Motor neuron (in vitro differentiated cells): ENCODE data around the gene ITGA8. TPM values are rescaled to one million over a fixed set of nuclear protein-coding genes. Genes with fewer than 3 reads are reported as not detected.

Experiments
- ATAC-seq, 8 experiments: fragments of 200-7000 bp; cut with Tn5 transposase; replicated peaks in 6 of 8; 2 replicates each; pipeline ENCODE4 v1.8.0; 2021; ENCODE audit warnings: mild to moderate bottlenecking in 8 of 8, moderate library complexity in 8 of 8
- H3K27ac ChIP-seq, 2 donors: fragments of 250-450 bp; sonication (Bioruptor Pico); 2 replicates each; pipeline ENCODE4 v1.9.0; 2021; ENCODE audit warnings: antibody characterized with exemption in 2 of 2, mild to moderate bottlenecking in 2 of 2, moderate library complexity in 1 of 2
- H3K4me1 ChIP-seq, 2 donors: fragments of 250-450 bp; sonication (Bioruptor Pico); replicated peaks in 1 of 2; 2 replicates each; pipeline ENCODE4 v1.6.1; 2021; ENCODE audit warnings: antibody characterized with exemption in 2 of 2, mild to moderate bottlenecking in 2 of 2, moderate library complexity in 1 of 2
- H3K4me3 ChIP-seq, 5 donors: fragments of 250-450 bp; sonication (Bioruptor Pico); 2 replicates each; pipeline ENCODE4 v1.9.0; 2021; ENCODE audit warnings: antibody characterized with exemption in 5 of 5, mild to moderate bottlenecking in 5 of 5, moderate library complexity in 4 of 5
- WGBS, 10 experiments: fragments of 450-650 bp; shearing (Covaris generic); methylation state at CpG; one replicate each; pipeline ENCODE4 v1.0.0; 2022; 5-methylcytosine and 5-hydroxymethylcytosine counted together
- in situ Hi-C, 9 experiments: fragments of 400-800 bp; cut with MboI; loops; one replicate each; pipeline ENCODE4 v1.15.0; 2021; ENCODE audit warnings: low sequenced_read_pairs in 9 of 9, low pct_unique_long_range_greater_than_20kb in 2 of 9; ENCODE audit not compliant: unreplicated experiment in 9 of 9
- total RNA-seq, 8 experiments: library from RNA; unstranded; fragments of 300-600 nt; gene quantifications; 2 replicates each; pipeline versions ENCODE4 v1.2.3 to v1.2.4, GENCODE V29; 2022

ITGA8 gene
- total RNA-seq, 8 experiments from 2014 or later: 0.33 to 19.0 (median 1.3) TPM

DNA sequence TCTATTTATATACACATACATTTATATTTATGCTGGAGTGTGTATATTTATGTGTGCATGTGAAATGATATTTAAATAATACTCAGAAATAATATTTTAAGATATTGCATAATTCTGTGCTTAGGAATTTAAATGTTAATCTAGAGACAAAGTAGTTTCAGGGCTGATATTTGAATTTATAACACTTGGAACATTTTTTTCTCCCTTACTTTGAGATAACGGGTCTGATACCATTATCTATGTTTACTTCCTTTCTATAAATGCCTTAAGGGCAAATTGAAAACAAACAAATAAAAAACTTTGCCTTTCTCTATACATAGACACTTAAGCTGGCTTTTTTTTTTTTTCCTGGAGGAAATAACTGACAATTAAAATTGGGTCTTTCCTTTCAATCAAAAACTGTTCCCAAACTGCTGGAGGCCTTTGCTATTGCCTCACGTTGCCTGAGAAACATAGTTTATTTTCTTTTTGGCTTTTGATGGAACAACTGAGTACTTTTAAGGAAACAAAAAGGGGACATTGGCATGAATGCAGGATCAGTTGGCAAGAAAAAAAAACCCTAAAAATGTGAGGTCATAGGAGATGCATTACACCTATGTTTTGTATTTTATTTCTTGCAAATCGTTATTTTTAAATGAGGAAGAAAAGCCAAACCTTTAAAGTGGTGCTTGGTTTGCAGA, 98.7 kb downstream of the ITGA8 start:
- in situ Hi-C loops: no loop called here

DNA sequence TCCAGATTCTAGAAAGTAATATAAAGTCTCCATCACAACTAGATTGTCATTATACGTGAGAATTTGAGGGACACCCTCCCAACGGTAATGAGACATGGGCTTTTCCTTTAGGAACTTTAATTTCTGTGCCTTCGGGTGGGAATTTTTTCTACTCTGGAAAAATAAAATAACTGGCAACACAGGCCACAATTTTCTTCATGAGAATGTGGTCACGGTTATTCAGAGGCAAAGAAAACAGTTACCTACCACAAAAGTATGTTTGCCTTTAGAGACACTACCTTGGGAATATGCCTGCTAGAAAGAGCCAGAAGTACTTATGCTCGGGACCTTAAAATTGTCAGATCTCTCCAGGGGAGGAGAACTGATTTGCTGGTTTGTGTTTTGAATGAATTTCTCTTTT, 99.4 kb downstream of the ITGA8 start:
- in situ Hi-C loops: no loop called here
- WGBS, 10 experiments: 28 to 100% (median 77%) methylated on average over 1 to 5 of the region's 5 CpGs; no CpG with 5 or more reads in 2 of the 10 experiments

More for the DNA sequence above, 98.7 kb downstream of the ITGA8 start:
- Histone ChIP-seq H3K4me1 (no peaks in the 10 kb centered on the region), H3K27ac (no peak overlapping the region), H3K4me3 (no peak overlapping the region)
- WGBS, 10 experiments: 27 to 89% (median 49%) methylated on average over 2 to 3 of the region's 3 CpGs
- ATAC-seq: no peak

DNA sequence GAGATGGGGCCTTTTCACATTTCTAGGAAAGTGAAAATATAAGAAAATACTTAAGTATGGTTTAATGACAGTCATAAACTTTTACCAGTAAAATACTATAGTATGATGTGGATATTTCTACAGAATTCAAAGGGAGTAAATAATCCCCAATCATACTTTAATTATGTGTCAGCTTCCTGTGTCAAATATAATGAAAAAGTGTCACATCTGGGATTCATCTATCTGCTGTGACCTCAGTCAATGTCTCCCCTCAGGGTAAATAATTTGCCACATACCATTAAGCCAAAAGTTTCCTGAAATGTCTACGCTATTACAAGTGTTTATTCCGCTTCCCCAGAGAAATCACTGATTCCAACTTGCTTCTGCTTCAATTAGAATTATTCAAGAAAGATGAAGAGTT, 110.5 kb downstream of the ITGA8 start:
- in situ Hi-C loops: no loop called here
- Histone ChIP-seq H3K27ac (no peak overlapping the region), H3K4me3 (no peak overlapping the region), H3K4me1 (peaks cover 0 to 9% of the 10 kb centered on the region in 2 donors)
- peak in 1 of 8 experiments; percentile 18 for ATAC-seq
- WGBS, 10 experiments: 45 to 100% (median 77%) methylated on average over 1 to 2 of the region's 2 CpGs; no CpG with 5 or more reads in 2 of the 10 experiments

More for the DNA sequence above, 99.4 kb downstream of the ITGA8 start:
- ATAC-seq: no peak
- Histone ChIP-seq H3K4me3 (no peak overlapping the region), H3K27ac (no peak overlapping the region), H3K4me1 (no peaks in the 10 kb centered on the region)

DNA sequence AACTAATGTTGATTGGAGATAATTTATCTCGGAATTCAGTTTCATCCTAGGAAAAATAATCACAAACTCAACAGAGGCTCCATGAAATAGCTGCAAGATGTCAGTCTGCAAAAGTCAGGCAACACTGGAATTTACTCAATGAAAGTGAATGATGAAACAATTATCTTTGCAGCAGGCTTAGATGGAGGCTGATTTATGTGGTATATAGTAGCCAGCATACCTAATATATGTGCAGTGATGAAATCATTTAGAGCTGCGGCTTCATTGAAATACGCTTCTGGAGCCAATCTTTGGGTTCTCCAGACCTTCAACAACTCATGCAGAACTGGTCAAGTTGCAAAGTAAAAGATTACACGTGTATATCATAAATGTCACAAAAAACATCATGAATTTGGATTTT, 113.3 kb downstream of the ITGA8 start:
- ATAC-seq: peak in 2 of 8 experiments; percentile 30 to 32
- in situ Hi-C loops: no loop called here
- Histone ChIP-seq H3K27ac (no peak overlapping the region), H3K4me3 (no peak overlapping the region), H3K4me1 (peaks cover 2 to 9% of the 10 kb centered on the region in 2 donors)
- WGBS, 10 experiments: 25 to 100% (median 74%) methylated on average over 1 to 4 of the region's 4 CpGs; no CpG with 5 or more reads in 1 of the 10 experiments

DNA sequence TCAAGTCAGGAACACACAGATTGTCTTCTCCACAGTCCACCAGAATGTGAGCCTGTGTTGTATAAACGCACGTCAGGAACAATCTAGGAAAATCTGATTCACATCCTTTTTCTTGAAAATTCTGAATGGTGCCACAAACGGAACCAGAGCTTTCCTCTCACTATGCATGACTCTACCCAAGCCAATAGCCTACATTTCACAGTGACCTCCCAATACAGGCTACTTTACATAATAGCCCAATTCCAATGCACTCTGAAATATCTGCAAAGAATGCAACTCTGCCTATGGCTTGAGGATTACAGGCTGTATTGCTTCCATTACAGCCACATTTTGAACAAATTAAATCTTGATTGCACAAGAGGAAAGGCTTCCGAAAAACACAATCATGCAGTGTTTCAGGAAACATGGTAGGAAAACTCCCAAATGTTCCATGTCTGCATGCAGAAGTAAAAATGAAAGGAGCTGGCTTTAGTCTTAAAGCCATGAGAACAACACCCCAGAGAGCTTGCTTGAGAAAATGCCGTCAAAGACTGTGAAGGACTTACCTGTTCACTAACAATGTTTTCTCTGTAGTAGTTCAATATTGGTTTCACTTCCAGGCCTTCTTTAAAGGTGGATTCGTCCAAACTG, 113.9 kb downstream of the ITGA8 start:
- Histone ChIP-seq H3K4me1 (peaks cover 2 to 9% of the 10 kb centered on the region in 2 donors), H3K4me3 (no peak overlapping the region), H3K27ac (no peak overlapping the region)
- in situ Hi-C loops: no loop called here
- WGBS, 10 experiments: 7 to 100% (median 69%) methylated on average over 2 to 6 of the region's 6 CpGs
- peak in 2 of 8 experiments; percentile 85 for ATAC-seq

DNA sequence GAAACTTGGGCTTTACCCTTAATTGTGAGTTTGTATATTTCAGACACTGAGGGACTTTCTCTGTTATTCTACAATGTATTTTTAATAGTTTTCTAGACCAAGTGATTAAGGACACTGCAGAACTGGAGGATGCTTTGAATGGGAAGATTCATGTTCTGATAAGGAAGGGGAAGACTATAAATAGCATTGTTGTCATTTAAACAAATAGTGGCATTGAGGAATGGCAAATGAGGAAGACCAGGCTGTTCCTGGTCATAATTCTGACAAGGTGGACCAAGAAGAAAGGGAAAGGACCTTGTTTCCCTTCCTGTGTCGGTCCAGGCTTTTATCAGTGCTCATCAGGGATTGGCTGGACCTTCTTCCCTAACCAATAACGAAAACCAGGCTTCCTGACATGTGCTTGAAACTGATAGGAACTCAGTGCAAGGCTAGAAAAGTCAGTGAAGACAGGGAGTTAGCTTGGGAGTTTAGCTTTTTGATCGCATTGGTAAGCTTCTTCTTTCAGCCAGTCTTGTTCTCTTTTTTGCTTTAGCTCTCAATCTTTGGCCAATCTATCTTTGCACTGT, 116.2 kb downstream of the ITGA8 start:
- Histone ChIP-seq H3K4me3 (no peak overlapping the region), H3K27ac (no peak overlapping the region), H3K4me1 (peaks cover 2 to 7% of the 10 kb centered on the region in 2 donors)
- in situ Hi-C loops: no loop called here
- ATAC-seq: no peak
- 45 to 89% (median 61%) methylated on average over 2 to 3 of the region's 3 CpGs; no CpG with 5 or more reads in 3 of the 10 experiments for WGBS, 10 experiments

DNA sequence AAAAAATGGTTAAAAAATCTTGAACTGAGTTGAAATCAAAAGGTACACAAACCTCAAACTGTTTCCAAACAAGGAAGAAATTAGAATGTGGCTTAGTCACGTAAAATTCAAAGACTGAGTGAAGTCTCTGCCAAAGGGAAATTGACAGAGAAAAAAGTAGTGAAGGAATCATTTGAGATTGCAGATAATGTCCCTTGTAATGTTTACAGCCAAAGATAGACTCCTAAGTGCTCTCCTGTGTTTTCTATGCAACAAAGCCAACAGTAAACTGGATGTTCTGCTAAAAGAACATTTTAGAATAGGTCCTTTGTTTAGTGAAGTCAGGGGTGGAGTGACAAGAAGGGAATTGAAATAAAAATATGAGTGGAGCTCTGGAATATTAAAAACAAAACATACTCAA, 117.9 kb downstream of the ITGA8 start:
- in situ Hi-C loops: no loop called here
- H3K4me1 ChIP-seq: peaks cover 2 to 7% of the 10 kb centered on the region in 2 donors
- no peak for ATAC-seq
- WGBS, 10 experiments: 36 to 100% (median 86%) methylated on average over 1 of the region's 1 CpG; no CpG with 5 or more reads in 1 of the 10 experiments
- no peak overlapping the region for H3K27ac ChIP-seq
- no peak overlapping the region for H3K4me3 ChIP-seq

DNA sequence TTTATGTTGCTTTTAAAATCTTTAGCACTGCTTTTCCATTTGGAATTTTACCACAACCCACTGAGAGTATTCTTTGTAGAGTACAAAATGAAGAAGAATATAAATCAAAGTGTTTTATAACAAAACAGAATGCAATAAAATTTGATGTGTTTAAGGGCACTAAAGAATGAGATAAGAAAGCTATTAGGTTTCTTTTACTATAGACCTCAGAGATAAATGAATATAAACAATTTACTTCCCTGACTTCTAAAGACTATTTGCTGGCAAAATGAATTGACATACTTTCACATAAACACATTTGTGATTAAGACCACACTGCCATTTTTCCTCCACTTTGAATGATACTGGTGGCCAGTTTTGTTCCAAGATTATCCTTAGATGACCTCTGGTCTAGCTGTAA, 124.5 kb downstream of the ITGA8 start:
- no peaks in the 10 kb centered on the region for H3K4me1 ChIP-seq
- H3K27ac ChIP-seq: no peak overlapping the region
- no peak overlapping the region for H3K4me3 ChIP-seq
- in situ Hi-C loops: loop anchor here in 1 of 9 experiments (25.0 kb wide), 1 partner anchor 217 kb away; no protein-coding TSS in a partner anchor
- ATAC-seq: no peak

DNA sequence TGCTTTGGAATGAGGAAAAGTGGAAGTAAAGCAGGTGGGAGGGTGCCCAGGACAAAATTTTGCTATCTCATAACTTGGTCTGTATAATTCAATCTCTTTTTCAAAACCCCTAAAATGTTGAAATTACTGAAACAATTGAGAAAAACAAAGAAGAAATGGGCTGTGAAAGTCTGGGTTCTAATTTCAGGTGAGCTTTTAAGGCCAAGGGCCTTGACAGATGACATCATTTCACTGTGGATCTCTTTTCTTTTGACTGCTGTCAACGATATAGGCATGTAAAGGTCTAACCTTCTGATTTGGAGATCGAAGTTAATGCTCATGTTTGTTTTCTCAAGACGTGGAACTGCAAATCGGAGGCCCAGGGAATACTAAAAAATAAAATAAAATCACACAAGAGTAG, 127.8 kb downstream of the ITGA8 start:
- 60 to 93% (median 84%) methylated on average over 2 to 4 of the region's 4 CpGs; no CpG with 5 or more reads in 2 of the 10 experiments for WGBS, 10 experiments
- no peak for ATAC-seq
- Histone ChIP-seq H3K4me3 (no peak overlapping the region), H3K27ac (no peak overlapping the region), H3K4me1 (peaks cover 0 to 4% of the 10 kb centered on the region in 2 donors)
- in situ Hi-C loops: loop anchor here in 1 of 9 experiments (25.0 kb wide), 1 partner anchor 220 kb away; no protein-coding TSS in a partner anchor

DNA sequence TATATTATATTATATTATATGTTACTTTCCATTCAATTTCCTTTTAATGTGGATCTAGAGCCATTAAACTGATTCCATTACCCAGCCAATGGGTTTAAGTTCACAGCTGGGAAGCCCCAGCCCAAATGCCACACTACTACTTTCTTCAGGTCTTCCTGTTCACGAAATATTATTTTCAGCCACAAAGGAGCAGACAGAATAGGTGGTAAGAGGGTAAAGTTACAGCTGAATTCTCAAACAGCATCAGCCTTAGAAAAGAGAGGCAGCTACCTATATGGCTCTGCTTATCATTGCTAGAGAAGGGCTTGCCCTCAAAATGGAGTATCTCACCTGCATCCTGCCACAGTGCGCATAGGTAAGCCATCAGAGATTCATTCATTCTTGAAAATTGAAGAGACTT, 128.3 kb downstream of the ITGA8 start:
- no peak overlapping the region for H3K27ac ChIP-seq
- ATAC-seq: no peak
- in situ Hi-C loops: loop anchor here in 1 of 9 experiments (25.0 kb wide), 1 partner anchor 221 kb away; no protein-coding TSS in a partner anchor
- H3K4me3 ChIP-seq: no peak overlapping the region
- H3K4me1 ChIP-seq: peaks cover 0 to 4% of the 10 kb centered on the region in 2 donors
- WGBS, 10 experiments: 70 to 100% (median 88%) methylated on average over 1 to 2 of the region's 2 CpGs; no CpG with 5 or more reads in 4 of the 10 experiments

DNA sequence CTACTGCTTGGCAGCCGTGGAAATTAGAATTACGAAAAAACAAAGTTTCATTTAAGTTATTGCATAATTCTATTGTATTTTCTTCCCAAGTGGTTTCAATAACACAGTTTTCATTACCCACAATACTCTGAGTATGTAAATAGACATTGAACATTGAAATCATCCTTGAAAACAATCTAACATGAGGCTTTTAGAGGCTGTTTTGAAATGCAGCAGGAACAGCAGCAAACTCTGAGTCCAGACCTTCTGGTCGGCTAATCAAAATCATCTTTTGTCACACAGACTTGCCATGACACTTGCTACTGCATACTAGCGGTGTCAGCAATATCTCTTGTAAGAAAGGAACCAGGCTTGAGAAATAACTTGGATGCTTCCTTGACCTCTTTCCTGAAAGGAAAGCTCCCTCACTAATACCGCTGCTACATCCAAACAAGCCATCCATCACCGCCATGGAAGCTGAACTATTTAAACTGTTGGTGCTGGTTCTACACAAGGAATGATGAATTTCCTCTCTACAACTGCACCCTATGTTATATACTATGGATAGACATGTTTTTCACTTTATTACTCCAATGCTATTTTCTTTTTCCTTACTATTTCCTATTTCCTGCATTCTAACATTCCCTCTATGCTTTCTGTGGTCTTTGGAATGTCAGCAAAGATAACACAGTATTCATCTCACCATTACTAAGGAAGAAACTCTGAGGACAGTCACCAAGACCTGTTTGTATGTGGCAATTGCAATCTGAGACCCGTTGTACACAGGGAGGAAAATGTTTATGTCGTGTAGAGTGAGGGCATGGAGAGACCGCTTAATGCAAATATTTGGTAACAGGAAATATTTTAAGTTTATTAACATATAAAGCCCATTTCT, 130.8 kb downstream of the ITGA8 start:
- peaks cover 0 to 4% of the 10 kb centered on the region in 2 donors for H3K4me1 ChIP-seq
- in situ Hi-C loops: loop anchor here in 1 of 9 experiments (10.0 to 25.0 kb wide), 2 partner anchors 126 to 223 kb away; partner anchors contain the start of gene ITGA8
- ATAC-seq: peak in 3 of 8 experiments; percentile 36 to 52 (median 36)
- 37 to 92% (median 69%) methylated on average over 2 to 9 of the region's 9 CpGs; no CpG with 5 or more reads in 1 of the 10 experiments for WGBS, 10 experiments
- no peak overlapping the region for H3K4me3 ChIP-seq
- H3K27ac ChIP-seq: no peak overlapping the region

DNA sequence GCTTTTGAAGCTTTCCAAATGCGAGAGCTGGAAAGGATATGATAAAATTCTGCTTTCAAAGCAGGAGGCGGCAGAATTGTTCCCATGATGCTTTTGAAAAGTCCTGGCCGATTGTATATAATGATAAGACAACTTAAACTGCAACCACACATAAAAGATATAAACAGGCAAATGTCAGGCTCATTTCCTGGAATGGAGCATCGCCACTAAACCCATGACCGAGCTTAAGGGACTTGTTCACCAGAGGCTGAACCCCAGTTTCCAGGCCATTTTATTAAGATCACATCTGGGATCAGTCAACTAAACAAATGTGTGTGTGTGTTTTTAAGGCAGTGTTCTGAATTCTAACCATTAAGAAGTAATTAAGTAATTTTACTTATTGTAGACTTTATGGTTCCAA, 131.6 kb downstream of the ITGA8 start:
- no peak for ATAC-seq
- Histone ChIP-seq H3K4me3 (no peak overlapping the region), H3K27ac (no peak overlapping the region), H3K4me1 (peaks cover 0 to 4% of the 10 kb centered on the region in 2 donors)
- WGBS, 10 experiments: 70 to 100% (median 96%) methylated on average over 1 to 5 of the region's 5 CpGs; no CpG with 5 or more reads in 3 of the 10 experiments
- in situ Hi-C loops: loop anchor here in 1 of 9 experiments (10.0 to 25.0 kb wide), 2 partner anchors 127 to 224 kb away; partner anchors contain the start of gene ITGA8
